ENCODE results near the gene PTPRD. TPM values are rescaled to one million over a fixed set of nuclear protein-coding genes. Genes with fewer than 3 reads are reported as not detected.

Gene PTPRD
- total RNA-seq, 1 experiment from 2014 or later, result 70.1 TPM

- intact Hi-C loops (cut with micrococcal nuclease; ENCODE audit: unreplicated experiment), result no loop called here
- no peaks in the 10 kb centered on the region for H3K27me3 Mint-ChIP-seq (ENCODE audit: insufficient read depth, unreplicated experiment)
- H3K27ac Mint-ChIP-seq (ENCODE audit: unreplicated experiment), result no peak overlapping the region
- no peaks in the 10 kb centered on the region for H3K36me3 Mint-ChIP-seq (ENCODE audit: insufficient read depth, unreplicated experiment)
- ChIA-PET CTCF (no interaction called here), POLR2A (no interaction called here)
- H3K9me3 ChIP-seq, result no peaks in the 10 kb centered on the region
- H3K4me1 ChIP-seq, result no peaks in the 10 kb centered on the region
- H3K4me1 Mint-ChIP-seq (ENCODE audit: low read depth, unreplicated experiment), result no peaks in the 10 kb centered on the region
- no peak overlapping the region for H3K4me3 ChIP-seq (ENCODE audit: low read depth, low read length)
- no peak for TF ChIP-seq CTCF (IDR thresholded peaks at IDR 0.05; ENCODE audit: insufficient read depth in 1 of 2, low read depth in 1 of 2, low read length in 1 of 2, severe bottlenecking in 1 of 2, unreplicated experiment in 1 of 2)
- no TSS peak for BruUV-seq (replicated peaks)
- no peak for DNase-seq
- no peaks in the 10 kb centered on the region for H3K27me3 ChIP-seq (replicated peaks; ENCODE audit: control insufficient read depth, insufficient read depth, low read length)
- no peaks in the 10 kb centered on the region for H3K9me3 Mint-ChIP-seq (ENCODE audit: unreplicated experiment)
- no peaks in the 10 kb centered on the region for H3K36me3 ChIP-seq (ENCODE audit: control insufficient read depth, insufficient read depth, low read length)
- H3K4me3 Mint-ChIP-seq (ENCODE audit: unreplicated experiment), result no peak overlapping the region
Measured at GRCh38 chr9:9177081-9177480, 1435.7 kb downstream of the PTPRD start.

- Histone ChIP-seq H3K4me3 (ENCODE audit: low read depth, low read length) (no peak overlapping the region), H3K36me3 (ENCODE audit: control insufficient read depth, insufficient read depth, low read length) (no peaks in the 10 kb centered on the region), H3K9me3 (no peaks in the 10 kb centered on the region), H3K4me1 (no peaks in the 10 kb centered on the region), H3K27me3 (replicated peaks; ENCODE audit: control insufficient read depth, insufficient read depth, low read length) (no peaks in the 10 kb centered on the region)
- BruUV-seq (replicated peaks), result no TSS peak
- H3K36me3 Mint-ChIP-seq (ENCODE audit: insufficient read depth, unreplicated experiment), result no peaks in the 10 kb centered on the region
- H3K27me3 Mint-ChIP-seq (ENCODE audit: insufficient read depth, unreplicated experiment), result no peaks in the 10 kb centered on the region
- H3K9me3 Mint-ChIP-seq (ENCODE audit: unreplicated experiment), result no peaks in the 10 kb centered on the region
- no peaks in the 10 kb centered on the region for H3K4me1 Mint-ChIP-seq (ENCODE audit: low read depth, unreplicated experiment)
- ChIA-PET CTCF (no interaction called here), POLR2A (no interaction called here)
- no peak overlapping the region for H3K4me3 Mint-ChIP-seq (ENCODE audit: unreplicated experiment)
- no peak for DNase-seq
- H3K27ac Mint-ChIP-seq (ENCODE audit: unreplicated experiment), result no peak overlapping the region
- intact Hi-C loops (cut with micrococcal nuclease; ENCODE audit: unreplicated experiment), result no loop called here
- no peak for TF ChIP-seq CTCF (IDR thresholded peaks at IDR 0.05; ENCODE audit: insufficient read depth in 1 of 2, low read depth in 1 of 2, low read length in 1 of 2, severe bottlenecking in 1 of 2, unreplicated experiment in 1 of 2)
Measured at GRCh38 chr9:9174358-9174757, 1438.4 kb downstream of the PTPRD start.

GRCh38 chr9:9173264-9173663 lies 1439.5 kb downstream of the PTPRD start:
- POLR2A ChIA-PET, result no interaction called here
- no peaks in the 10 kb centered on the region for H3K4me1 Mint-ChIP-seq (ENCODE audit: low read depth, unreplicated experiment)
- no peaks in the 10 kb centered on the region for H3K27me3 Mint-ChIP-seq (ENCODE audit: insufficient read depth, unreplicated experiment)
- H3K4me3 Mint-ChIP-seq (ENCODE audit: unreplicated experiment), result no peak overlapping the region
- H3K4me3 ChIP-seq (ENCODE audit: low read depth, low read length), result no peak overlapping the region
- no peaks in the 10 kb centered on the region for H3K9me3 ChIP-seq
- no peaks in the 10 kb centered on the region for H3K27me3 ChIP-seq (replicated peaks; ENCODE audit: control insufficient read depth, insufficient read depth, low read length)
- intact Hi-C loops (cut with micrococcal nuclease; ENCODE audit: unreplicated experiment), result no loop called here
- BruUV-seq (replicated peaks), result no TSS peak
- DNase-seq, result no peak
- CTCF ChIA-PET, result no interaction called here
- H3K9me3 Mint-ChIP-seq (ENCODE audit: unreplicated experiment), result no peaks in the 10 kb centered on the region
- TF ChIP-seq CTCF (IDR thresholded peaks at IDR 0.05; ENCODE audit: insufficient read depth in 1 of 2, low read depth in 1 of 2, low read length in 1 of 2, severe bottlenecking in 1 of 2, unreplicated experiment in 1 of 2), result no peak
- H3K4me1 ChIP-seq, result no peaks in the 10 kb centered on the region
- H3K36me3 Mint-ChIP-seq (ENCODE audit: insufficient read depth, unreplicated experiment), result no peaks in the 10 kb centered on the region
- H3K36me3 ChIP-seq (ENCODE audit: control insufficient read depth, insufficient read depth, low read length), result no peaks in the 10 kb centered on the region
- no peak overlapping the region for H3K27ac Mint-ChIP-seq (ENCODE audit: unreplicated experiment)
